Measurements from ENCODE around the gene TMEM154.

TMEM154 gene

DNA sequence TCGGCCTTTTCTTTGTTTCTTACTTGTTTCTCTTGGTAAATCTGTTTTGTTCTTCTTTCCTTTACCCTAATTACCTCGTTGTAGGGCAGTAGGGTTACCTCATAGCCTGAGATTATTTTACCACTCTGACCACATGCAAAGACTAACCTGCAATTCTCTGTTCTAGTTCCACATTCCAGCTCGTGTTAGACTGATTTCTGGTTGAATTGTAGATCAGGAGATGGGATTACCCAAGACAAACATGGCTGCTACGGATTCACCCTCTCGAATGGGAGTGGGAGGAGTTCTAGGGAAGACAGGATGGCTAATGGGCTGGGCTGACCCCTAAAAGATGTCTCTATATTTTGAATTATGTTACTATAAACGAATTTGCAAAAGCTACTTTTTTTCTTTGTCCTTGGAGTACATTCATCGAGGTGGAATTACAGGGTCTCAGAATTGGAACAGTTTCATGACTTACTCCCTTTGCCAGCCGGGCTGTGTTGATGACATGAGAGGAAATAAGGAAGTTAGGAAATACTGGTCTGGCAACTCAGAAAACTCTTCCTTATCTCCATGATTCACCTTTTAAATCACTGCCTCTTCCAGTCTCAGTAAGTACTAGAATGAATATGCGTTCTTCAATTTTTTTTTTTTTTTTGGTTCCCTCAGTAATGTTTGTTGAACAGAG is 107.2 kb downstream of the TMEM154 start:
- Histone ChIP-seq H3K27me3 (ENCODE audit: control insufficient read depth, insufficient read depth, low read length) (no peaks in the 10 kb centered on the region), H3K36me3 (ENCODE audit: control insufficient read depth, insufficient read depth, low read length) (no peaks in the 10 kb centered on the region), H3K9ac (ENCODE audit: low read length) (no peak overlapping the region), H3K27ac (ENCODE audit: low read depth, low read length) (no peak overlapping the region), H3K4me3 (ENCODE audit: low read length) (no peak overlapping the region), H3K4me1 (ENCODE audit: control insufficient read depth, insufficient read depth, low read length) (no peaks in the 10 kb centered on the region)

DNA sequence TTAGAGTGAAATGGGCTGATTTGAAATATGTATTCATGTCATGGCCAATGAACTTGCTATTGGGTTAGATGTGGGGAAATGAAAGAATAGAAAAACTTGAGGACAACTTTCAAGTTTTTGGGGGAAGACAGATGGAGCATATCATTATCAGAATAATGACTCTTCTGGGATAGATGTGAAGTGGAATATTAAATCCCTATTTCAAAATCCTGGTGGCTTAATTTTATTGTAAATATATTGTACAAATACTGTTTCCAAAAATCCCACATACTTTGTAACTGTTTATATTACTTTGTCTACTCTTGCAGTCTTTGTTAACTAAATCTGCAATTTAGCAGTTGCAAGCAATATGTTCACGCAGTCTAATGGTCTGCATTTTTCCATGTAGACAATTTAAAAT is 108.0 kb downstream of the TMEM154 start:
- Histone ChIP-seq H3K36me3 (ENCODE audit: control insufficient read depth, insufficient read depth, low read length) (no peaks in the 10 kb centered on the region), H3K27me3 (ENCODE audit: control insufficient read depth, insufficient read depth, low read length) (no peaks in the 10 kb centered on the region), H3K4me1 (ENCODE audit: control insufficient read depth, insufficient read depth, low read length) (no peaks in the 10 kb centered on the region), H3K4me3 (ENCODE audit: low read length) (no peak overlapping the region), H3K27ac (ENCODE audit: low read depth, low read length) (no peak overlapping the region), H3K9ac (ENCODE audit: low read length) (no peak overlapping the region)

DNA sequence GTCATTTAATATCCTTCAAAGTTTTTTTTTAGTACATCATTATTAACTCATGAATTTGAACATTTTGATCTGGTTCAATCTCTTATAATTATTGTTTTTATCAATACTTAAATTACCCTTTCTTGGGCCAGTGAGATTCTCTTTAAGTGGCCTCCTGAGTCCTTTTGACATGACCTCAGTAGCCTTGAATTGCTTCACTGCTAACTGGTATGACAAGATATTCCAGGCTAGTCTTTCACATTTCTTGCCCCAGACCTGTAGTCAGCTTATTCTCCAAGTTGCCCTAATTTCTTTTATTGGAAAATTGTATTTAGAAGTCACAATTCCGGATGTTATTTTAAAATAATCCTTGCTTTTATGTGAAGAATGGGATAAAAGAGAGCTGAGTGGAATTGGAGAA is 108.5 kb downstream of the TMEM154 start:
- no peaks in the 10 kb centered on the region for H3K27me3 ChIP-seq (ENCODE audit: control insufficient read depth, insufficient read depth, low read length)
- no peak overlapping the region for H3K9ac ChIP-seq (ENCODE audit: low read length)
- no peaks in the 10 kb centered on the region for H3K36me3 ChIP-seq (ENCODE audit: control insufficient read depth, insufficient read depth, low read length)
- H3K4me3 ChIP-seq (ENCODE audit: low read length) = no peak overlapping the region
- no peaks in the 10 kb centered on the region for H3K4me1 ChIP-seq (ENCODE audit: control insufficient read depth, insufficient read depth, low read length)
- H3K27ac ChIP-seq (ENCODE audit: low read depth, low read length) = no peak overlapping the region

Measured in rectal smooth muscle tissue (tissue), 1 donor.